ENCODE measurements around the gene PTGS1. TPM values are rescaled to one million over a fixed set of nuclear protein-coding genes. Genes with fewer than 3 reads are reported as not detected.

The PTGS1 gene
- total and polyA plus RNA-seq, 4 experiments from 2014 or later = 0.17 to 0.49 (median 0.28) TPM; not detected in 1

- Histone ChIP-seq H3K4me3 (ENCODE audit: low read length in 2 of 2) (no peak overlapping the region), H3K9me3 (ENCODE audit: control insufficient read depth in 1 of 2, low read length in 2 of 2) (no peaks in the 10 kb centered on the region), H3K4me1 (ENCODE audit: insufficient read depth, low read length) (no peaks in the 10 kb centered on the region), H3K36me3 (ENCODE audit: insufficient read depth, low read length) (no peaks in the 10 kb centered on the region), H3K27me3 (ENCODE audit: insufficient read depth, low read length) (no peaks in the 10 kb centered on the region), H3K27ac (ENCODE audit: low read depth, low read length) (no peak overlapping the region)
- ChIA-PET CTCF (ENCODE audit: partially characterized antibody) (interaction anchor here (1.2 to 1.4 kb wide), 2 partner anchors 19 to 209 kb away, joined by 5 read pairs; no protein-coding TSS in a partner anchor), POLR2A (ENCODE audit: partially characterized antibody) (no interaction called here)
- Mint-ChIP-seq H3K4me3 (no peak overlapping the region), H3K36me3 (peaks cover 14% of the 10 kb centered on the region in 2 donors), H3K9me3 (no peaks in the 10 kb centered on the region), H3K27me3 (no peaks in the 10 kb centered on the region), H3K27ac (peak overlapping the region in 3 of 7 donors; percentile 15 to 70 (median 48)), H3K4me1 (no peaks in the 10 kb centered on the region)
- no peak for DNase-seq
- intact Hi-C loops (cut with micrococcal nuclease) = no loop called here
These were observed 39.3 kb upstream of the PTGS1 start for GRCh38 chr9:122331523-122331927.

GRCh38 chr9:122332083-122332482 is 38.7 kb upstream of the PTGS1 start:
- H3K4me1 Mint-ChIP-seq = no peaks in the 10 kb centered on the region
- H3K27me3 ChIP-seq (ENCODE audit: insufficient read depth, low read length) = no peaks in the 10 kb centered on the region
- POLR2A ChIA-PET (ENCODE audit: partially characterized antibody) = no interaction called here
- no peaks in the 10 kb centered on the region for H3K9me3 ChIP-seq (ENCODE audit: control insufficient read depth in 1 of 2, low read length in 2 of 2)
- no peaks in the 10 kb centered on the region for H3K27me3 Mint-ChIP-seq
- intact Hi-C loops (cut with micrococcal nuclease) = no loop called here
- no peak overlapping the region for H3K4me3 ChIP-seq (ENCODE audit: low read length in 2 of 2)
- no peaks in the 10 kb centered on the region for H3K36me3 ChIP-seq (ENCODE audit: insufficient read depth, low read length)
- no peak overlapping the region for H3K4me3 Mint-ChIP-seq
- no peaks in the 10 kb centered on the region for H3K4me1 ChIP-seq (ENCODE audit: insufficient read depth, low read length)
- DNase-seq = no peak
- no peak overlapping the region for H3K27ac ChIP-seq (ENCODE audit: low read depth, low read length)
- H3K27ac Mint-ChIP-seq = no peak overlapping the region
- CTCF ChIA-PET (ENCODE audit: partially characterized antibody) = no interaction called here
- H3K9me3 Mint-ChIP-seq = no peaks in the 10 kb centered on the region
- H3K36me3 Mint-ChIP-seq = peaks cover 8 to 11% of the 10 kb centered on the region in 2 donors

- Histone ChIP-seq H3K4me3 (ENCODE audit: low read length in 2 of 2) (no peak overlapping the region), H3K27ac (ENCODE audit: low read depth, low read length) (no peak overlapping the region), H3K27me3 (ENCODE audit: insufficient read depth, low read length) (no peaks in the 10 kb centered on the region), H3K9me3 (ENCODE audit: control insufficient read depth in 1 of 2, low read length in 2 of 2) (no peaks in the 10 kb centered on the region), H3K4me1 (ENCODE audit: insufficient read depth, low read length) (no peaks in the 10 kb centered on the region), H3K36me3 (ENCODE audit: insufficient read depth, low read length) (no peaks in the 10 kb centered on the region)
- ChIA-PET CTCF (ENCODE audit: partially characterized antibody) (no interaction called here), POLR2A (ENCODE audit: partially characterized antibody) (no interaction called here)
- no peak for DNase-seq
- H3K4me3 Mint-ChIP-seq = no peak overlapping the region
- H3K36me3 Mint-ChIP-seq = peaks cover 6 to 10% of the 10 kb centered on the region in 2 donors
- no peaks in the 10 kb centered on the region for H3K27me3 Mint-ChIP-seq
- no peaks in the 10 kb centered on the region for H3K4me1 Mint-ChIP-seq
- intact Hi-C loops (cut with micrococcal nuclease) = no loop called here
- no peaks in the 10 kb centered on the region for H3K9me3 Mint-ChIP-seq
- H3K27ac Mint-ChIP-seq = no peak overlapping the region
These were observed 38.2 kb upstream of the PTGS1 start for GRCh38 chr9:122332644-122333043.

- no peaks in the 10 kb centered on the region for H3K36me3 ChIP-seq (ENCODE audit: insufficient read depth, low read length)
- Mint-ChIP-seq H3K9me3 (no peaks in the 10 kb centered on the region), H3K36me3 (peaks cover 5 to 6% of the 10 kb centered on the region in 2 donors), H3K4me3 (no peak overlapping the region), H3K27ac (peak overlapping the region in 1 of 7 donors; percentile 47), H3K4me1 (no peaks in the 10 kb centered on the region), H3K27me3 (no peaks in the 10 kb centered on the region)
- ChIA-PET POLR2A (ENCODE audit: partially characterized antibody) (no interaction called here), CTCF (ENCODE audit: partially characterized antibody) (interaction anchor here (1.2 to 1.6 kb wide), 3 partner anchors 16 to 209 kb away, joined by 4 read pairs; no protein-coding TSS in a partner anchor)
- H3K4me3 ChIP-seq (ENCODE audit: low read length in 2 of 2) = no peak overlapping the region
- DNase-seq = no peak
- no peaks in the 10 kb centered on the region for H3K9me3 ChIP-seq (ENCODE audit: control insufficient read depth in 1 of 2, low read length in 2 of 2)
- intact Hi-C loops (cut with micrococcal nuclease) = no loop called here
- no peak overlapping the region for H3K27ac ChIP-seq (ENCODE audit: low read depth, low read length)
- H3K27me3 ChIP-seq (ENCODE audit: insufficient read depth, low read length) = no peaks in the 10 kb centered on the region
- H3K4me1 ChIP-seq (ENCODE audit: insufficient read depth, low read length) = no peaks in the 10 kb centered on the region
These were observed 37.5 kb upstream of the PTGS1 start for GRCh38 chr9:122333169-122333808.

GRCh38 chr9:122334916-122335315 is 35.9 kb upstream of the PTGS1 start:
- H3K4me1 ChIP-seq (ENCODE audit: insufficient read depth, low read length) = no peaks in the 10 kb centered on the region
- H3K9me3 ChIP-seq (ENCODE audit: control insufficient read depth in 1 of 2, low read length in 2 of 2) = no peaks in the 10 kb centered on the region
- no peaks in the 10 kb centered on the region for H3K27me3 ChIP-seq (ENCODE audit: insufficient read depth, low read length)
- H3K4me1 Mint-ChIP-seq = no peaks in the 10 kb centered on the region
- H3K4me3 ChIP-seq (ENCODE audit: low read length in 2 of 2) = no peak overlapping the region
- H3K27ac ChIP-seq (ENCODE audit: low read depth, low read length) = no peak overlapping the region
- H3K9me3 Mint-ChIP-seq = no peaks in the 10 kb centered on the region
- no peak for DNase-seq
- CTCF ChIA-PET (ENCODE audit: partially characterized antibody) = interaction anchor here (0.7 to 1.6 kb wide), 2 partner anchors 15 to 16 kb away, joined by 3 to 4 read pairs; no protein-coding TSS in a partner anchor
- H3K36me3 Mint-ChIP-seq = no peaks in the 10 kb centered on the region
- H3K36me3 ChIP-seq (ENCODE audit: insufficient read depth, low read length) = no peaks in the 10 kb centered on the region
- H3K4me3 Mint-ChIP-seq = no peak overlapping the region
- intact Hi-C loops (cut with micrococcal nuclease) = no loop called here
- no peak overlapping the region for H3K27ac Mint-ChIP-seq
- peaks cover 2% of the 10 kb centered on the region in 2 donors for H3K27me3 Mint-ChIP-seq
- POLR2A ChIA-PET (ENCODE audit: partially characterized antibody) = no interaction called here

- Histone ChIP-seq H3K9me3 (ENCODE audit: control insufficient read depth in 1 of 2, low read length in 2 of 2) (no peaks in the 10 kb centered on the region), H3K27me3 (ENCODE audit: insufficient read depth, low read length) (no peaks in the 10 kb centered on the region), H3K4me3 (ENCODE audit: low read length in 2 of 2) (no peak overlapping the region), H3K36me3 (ENCODE audit: insufficient read depth, low read length) (no peaks in the 10 kb centered on the region), H3K4me1 (ENCODE audit: insufficient read depth, low read length) (no peaks in the 10 kb centered on the region), H3K27ac (ENCODE audit: low read depth, low read length) (no peak overlapping the region)
- no peak overlapping the region for H3K27ac Mint-ChIP-seq
- no peaks in the 10 kb centered on the region for H3K36me3 Mint-ChIP-seq
- H3K27me3 Mint-ChIP-seq = peaks cover 2% of the 10 kb centered on the region in 2 donors
- DNase-seq = no peak
- no peaks in the 10 kb centered on the region for H3K9me3 Mint-ChIP-seq
- H3K4me1 Mint-ChIP-seq = no peaks in the 10 kb centered on the region
- no peak overlapping the region for H3K4me3 Mint-ChIP-seq
- intact Hi-C loops (cut with micrococcal nuclease) = no loop called here
- ChIA-PET CTCF (ENCODE audit: partially characterized antibody) (interaction anchor here (0.9 kb wide), 1 partner anchor 10 kb away, joined by 3 read pairs; no protein-coding TSS in a partner anchor), POLR2A (ENCODE audit: partially characterized antibody) (no interaction called here)
These were observed 34.6 kb upstream of the PTGS1 start for GRCh38 chr9:122336189-122336588.

GRCh38 chr9:122336866-122337555 is 33.8 kb upstream of the PTGS1 start:
- H3K9me3 ChIP-seq (ENCODE audit: control insufficient read depth in 1 of 2, low read length in 2 of 2) = no peaks in the 10 kb centered on the region
- H3K4me3 ChIP-seq (ENCODE audit: low read length in 2 of 2) = no peak overlapping the region
- no peak for DNase-seq
- Mint-ChIP-seq H3K27me3 (peaks cover 2% of the 10 kb centered on the region in 2 donors), H3K36me3 (no peaks in the 10 kb centered on the region), H3K9me3 (no peaks in the 10 kb centered on the region), H3K27ac (peak overlapping the region in 1 of 7 donors; percentile 55), H3K4me3 (no peak overlapping the region), H3K4me1 (no peaks in the 10 kb centered on the region)
- no peak overlapping the region for H3K27ac ChIP-seq (ENCODE audit: low read depth, low read length)
- CTCF ChIA-PET (ENCODE audit: partially characterized antibody) = interaction anchor here (4.6 kb wide), 1 partner anchor 13 kb away, joined by 20 read pairs; no protein-coding TSS in a partner anchor
- H3K36me3 ChIP-seq (ENCODE audit: insufficient read depth, low read length) = no peaks in the 10 kb centered on the region
- H3K27me3 ChIP-seq (ENCODE audit: insufficient read depth, low read length) = no peaks in the 10 kb centered on the region
- intact Hi-C loops (cut with micrococcal nuclease) = no loop called here
- H3K4me1 ChIP-seq (ENCODE audit: insufficient read depth, low read length) = no peaks in the 10 kb centered on the region
- POLR2A ChIA-PET (ENCODE audit: partially characterized antibody) = no interaction called here

Data from CD4-positive, alpha-beta memory T cell (primary cell).